ENCODE measurements around the gene CRIM1.

The CRIM1 gene

GRCh38 chr2:36366491-36367120, 11.0 kb downstream of the CRIM1 start:
- no peak overlapping the region for H3K4me3 ChIP-seq (ENCODE audit: control insufficient read depth, low read depth, low read length)
- TF ChIP-seq CTCF (IDR thresholded peaks at IDR 0.05; ENCODE audit: control insufficient read depth, insufficient read depth, low read depth, low read length, missing control alignments), result no peak
- DNase-seq (ENCODE audit: low read depth), result no peak

GRCh38 chr2:36367486-36367885, 11.9 kb downstream of the CRIM1 start:
- no peak for DNase-seq (ENCODE audit: low read depth)
- no peak overlapping the region for H3K4me3 ChIP-seq (ENCODE audit: control insufficient read depth, low read depth, low read length)
- TF ChIP-seq CTCF (IDR thresholded peaks at IDR 0.05; ENCODE audit: control insufficient read depth, insufficient read depth, low read depth, low read length, missing control alignments), result no peak

- TF ChIP-seq CTCF (IDR thresholded peaks at IDR 0.05; ENCODE audit: control insufficient read depth, insufficient read depth, low read depth, low read length, missing control alignments), result no peak
- no peak overlapping the region for H3K4me3 ChIP-seq (ENCODE audit: control insufficient read depth, low read depth, low read length)
- DNase-seq (ENCODE audit: low read depth), result no peak
Measured at GRCh38 chr2:36367895-36368353, 12.3 kb downstream of the CRIM1 start.

GRCh38 chr2:36368438-36368837, 12.9 kb downstream of the CRIM1 start:
- H3K4me3 ChIP-seq (ENCODE audit: control insufficient read depth, low read depth, low read length), result no peak overlapping the region
- TF ChIP-seq CTCF (IDR thresholded peaks at IDR 0.05; ENCODE audit: control insufficient read depth, insufficient read depth, low read depth, low read length, missing control alignments), result no peak
- no peak for DNase-seq (ENCODE audit: low read depth)

GRCh38 chr2:36369163-36369562, 13.6 kb downstream of the CRIM1 start:
- no peak overlapping the region for H3K4me3 ChIP-seq (ENCODE audit: control insufficient read depth, low read depth, low read length)
- no peak for TF ChIP-seq CTCF (IDR thresholded peaks at IDR 0.05; ENCODE audit: control insufficient read depth, insufficient read depth, low read depth, low read length, missing control alignments)
- DNase-seq (ENCODE audit: low read depth), result no peak

- DNase-seq (ENCODE audit: low read depth), result no peak
- no peak for TF ChIP-seq CTCF (IDR thresholded peaks at IDR 0.05; ENCODE audit: control insufficient read depth, insufficient read depth, low read depth, low read length, missing control alignments)
- H3K4me3 ChIP-seq (ENCODE audit: control insufficient read depth, low read depth, low read length), result no peak overlapping the region
Measured at GRCh38 chr2:36369716-36370115, 14.1 kb downstream of the CRIM1 start.
